Liver (tissue), 9 donors: ENCODE results near the gene TBC1D4. TPM values are rescaled to one million over a fixed set of nuclear protein-coding genes. Genes with fewer than 3 reads are reported as not detected.

ENCODE experiments used
- DNase-seq: peaks from one replicate; pipeline ENCODE4 v3.0.0-alpha.2; 2017; ENCODE audit warnings: low spot score
- H3K27ac ChIP-seq, 2 donors: one replicate each; pipeline ENCODE4 v1.7.0; 2013; ENCODE audit warnings: inconsistent platforms in 2 of 2, low read length in 2 of 2, control low read depth in 1 of 2, low read depth in 1 of 2, mild to moderate bottlenecking in 1 of 2
- H3K27me3 ChIP-seq, 4 donors: one replicate each; pipeline versions ENCODE4 v1.6.1 to v1.7.0; 2013; ENCODE audit warnings: low read length in 3 of 4, inconsistent platforms in 1 of 4, mild to moderate bottlenecking in 1 of 4, moderate library complexity in 1 of 4; ENCODE audit not compliant: control insufficient read depth in 4 of 4, insufficient read depth in 4 of 4
- H3K36me3 ChIP-seq, 4 donors: one replicate each; pipeline versions ENCODE4 v1.6.1 to v1.7.0; 2013; ENCODE audit warnings: low read length in 3 of 4, mild to moderate bottlenecking in 3 of 4, low read depth in 1 of 4, moderate library complexity in 1 of 4; ENCODE audit not compliant: control insufficient read depth in 4 of 4, insufficient read depth in 3 of 4
- H3K4me1 ChIP-seq, 4 donors: one replicate each; pipeline versions ENCODE4 v1.6.1 to v1.7.0; 2013; ENCODE audit warnings: low read length in 3 of 4, mild to moderate bottlenecking in 3 of 4, moderate library complexity in 1 of 4; ENCODE audit not compliant: control insufficient read depth in 4 of 4, insufficient read depth in 4 of 4
- H3K4me3 ChIP-seq, 3 donors: one replicate each; pipeline versions ENCODE4 v1.6.1 to v1.7.0; 2013; ENCODE audit warnings: low read length in 3 of 3, control low read depth in 1 of 3, low read depth in 1 of 3, mild to moderate bottlenecking in 1 of 3
- H3K9ac ChIP-seq, 2 donors: one replicate each; pipeline ENCODE4 v1.7.0; 2013; ENCODE audit warnings: low read length in 2 of 2, mild to moderate bottlenecking in 2 of 2, moderate library complexity in 2 of 2, control low read depth in 1 of 2, low read depth in 1 of 2
- H3K9me3 ChIP-seq, 4 donors: one replicate each; pipeline versions ENCODE4 v1.6.1 to v1.7.0; 2013; ENCODE audit warnings: low read length in 3 of 4; ENCODE audit not compliant: control insufficient read depth in 4 of 4
- EGR1 ChIP-seq, 2 donors: IDR thresholded peaks; 2 replicates each; pipeline ENCODE4 v1.6.1; 2016 to 2018; ENCODE audit warnings: antibody characterized with exemption in 2 of 2, low read depth in 2 of 2
- FOXA1 ChIP-seq: IDR thresholded peaks from 2 replicates; pipeline ENCODE4 v1.6.1; 2016; ENCODE audit warnings: antibody characterized with exemption
- FOXA2 ChIP-seq: IDR thresholded peaks from 2 replicates; pipeline ENCODE4 v1.6.1; 2016; ENCODE audit warnings: antibody characterized with exemption
- GABPA ChIP-seq, 2 donors: IDR thresholded peaks in 1 of 2; conservative IDR thresholded peaks in 1 of 2; 2 replicates each; pipeline ENCODE4 v1.6.1; 2016; ENCODE audit warnings: antibody characterized with exemption in 2 of 2, mild to moderate bottlenecking in 1 of 2, moderate library complexity in 1 of 2
- HNF4A ChIP-seq, 2 donors: conservative IDR thresholded peaks; 2 replicates each; pipeline ENCODE4 v1.6.1; 2016; ENCODE audit warnings: antibody characterized with exemption in 2 of 2, mild to moderate bottlenecking in 2 of 2
- HNF4G ChIP-seq: IDR thresholded peaks from 2 replicates; pipeline ENCODE4 v1.6.1; 2016; ENCODE audit warnings: antibody characterized with exemption
- JUND ChIP-seq, 2 donors: IDR thresholded peaks; 2 replicates each; pipeline ENCODE4 v1.6.1; 2016; ENCODE audit warnings: antibody characterized with exemption in 2 of 2
- NR2F2 ChIP-seq: IDR thresholded peaks from 2 replicates; pipeline ENCODE4 v1.6.1; 2016; ENCODE audit warnings: antibody characterized with exemption
- RAD21 ChIP-seq, 2 donors: IDR thresholded peaks; 2 replicates each; pipeline ENCODE4 v1.6.1; 2016; ENCODE audit warnings: antibody characterized with exemption in 2 of 2, mild to moderate bottlenecking in 2 of 2
- RXRA ChIP-seq, 2 donors: IDR thresholded peaks; 2 replicates each; pipeline ENCODE4 v1.6.1; 2017 to 2018; ENCODE audit warnings: antibody characterized with exemption in 2 of 2, mild to moderate bottlenecking in 1 of 2
- SP1 ChIP-seq: IDR thresholded peaks from 2 replicates; pipeline ENCODE4 v1.6.1; 2018; ENCODE audit warnings: antibody characterized with exemption, mild to moderate bottlenecking
- TAF1 ChIP-seq: conservative IDR thresholded peaks from 2 replicates; pipeline ENCODE4 v1.6.1; 2016; ENCODE audit warnings: antibody characterized with exemption, mild to moderate bottlenecking
- YY1 ChIP-seq: IDR thresholded peaks from 2 replicates; pipeline ENCODE4 v1.6.1; 2016; ENCODE audit warnings: antibody characterized with exemption, mild to moderate bottlenecking
- WGBS: extraction: QIAGEN DNeasy Blood & Tissue Kit; methylation state at CpG from one replicate; pipeline ENCODE4 v1.1.7; 2013; 5-methylcytosine and 5-hydroxymethylcytosine counted together
- polyA plus RNA-seq, 2 donors: library from polyadenylated mRNA; stranded (reverse) in 1 of 2; unstranded in 1 of 2; fragments of 200-250 nt in 1 of 2; fragments of >200 nt in 1 of 2; fragmentation: Nextera tagmentation in 1 of 2; extraction: Ambion mirVana in 1 of 2; gene quantifications; one replicate each; pipeline versions ENCODE4 v1.2.1 to v1.2.3, GENCODE V29; 2013 to 2015
- total RNA-seq, 2 donors: library from RNA; depleted of rRNA; stranded (reverse); fragments of >200 nt; gene quantifications; one replicate each; pipeline ENCODE4 v1.2.3, GENCODE V29; 2014
- TF ChIP-seq, protein P1 (sequence below): IDR thresholded peaks from 2 replicates; pipeline ENCODE4 v1.6.1; 2016; ENCODE audit warnings: antibody characterized with exemption
- TF ChIP-seq, protein P2 (sequence below): IDR thresholded peaks from 2 replicates; pipeline ENCODE4 v1.6.1; 2016; ENCODE audit warnings: antibody characterized with exemption
- TF ChIP-seq, protein P3 (sequence below): fragments of 150-350 bp; IDR thresholded peaks from 2 replicates; pipeline ENCODE4 v1.5.1; 2017; ENCODE audit warnings: improper control_type of control experiment, low read depth, low read length; ENCODE audit not compliant: missing input control
- TF ChIP-seq, protein P4 (sequence below): IDR thresholded peaks from 2 replicates; pipeline ENCODE4 v1.6.1; 2016; ENCODE audit warnings: antibody characterized with exemption, mild to moderate bottlenecking
- TF ChIP-seq, protein P5 (sequence below): IDR thresholded peaks from 2 replicates; pipeline ENCODE4 v1.6.1; 2016; ENCODE audit warnings: antibody characterized with exemption
- donor health status: healthy.
- donor health status: healthy.
- donor health status: healthy.
- donor health status: healthy.
- donor health status: healthy.

TBC1D4 gene
- total and polyA plus RNA-seq, 4 donors = 2.3 to 11.1 (median 6.5) TPM

DNA sequence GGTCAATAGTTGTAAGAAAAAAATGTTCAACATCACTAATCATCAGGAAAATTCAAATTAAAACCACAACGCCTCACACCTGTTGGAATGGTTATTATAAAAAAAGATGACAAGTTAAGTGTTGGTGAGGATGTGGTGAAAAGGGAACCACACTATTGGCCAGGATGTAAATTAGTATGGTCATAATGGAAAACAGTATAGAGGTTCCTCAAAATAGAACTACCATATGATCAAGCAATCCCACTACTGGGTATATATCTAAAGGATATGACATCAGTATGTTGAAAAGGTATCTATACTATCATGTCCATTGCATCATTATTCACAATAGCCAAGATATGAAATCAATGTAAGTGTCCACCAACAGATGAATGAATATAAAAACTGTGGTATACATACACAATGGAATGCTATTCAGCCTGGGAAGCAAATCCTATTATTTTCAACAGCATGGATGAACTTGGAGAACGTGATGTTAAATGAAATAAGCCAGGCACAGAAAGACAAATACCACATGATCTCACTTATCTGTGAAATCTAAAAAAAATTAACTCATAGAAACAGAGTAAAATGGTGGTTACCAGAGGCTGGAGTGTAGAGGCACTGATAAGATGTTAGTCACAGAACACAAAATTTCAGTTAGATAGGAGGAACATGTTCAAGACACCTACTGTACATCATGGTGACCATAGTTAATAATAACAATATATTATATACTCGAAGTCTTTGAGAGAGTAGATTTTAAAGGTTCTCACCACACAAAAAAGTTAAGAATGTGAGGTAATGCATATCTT, 56.6 kb downstream of the TBC1D4 start:
- H3K27me3 ChIP-seq = no peaks in the 10 kb centered on the region
- no peak for DNase-seq
- no peak overlapping the region for H3K9ac ChIP-seq
- H3K27ac ChIP-seq = no peak overlapping the region
- H3K36me3 ChIP-seq = no peaks in the 10 kb centered on the region
- no peaks in the 10 kb centered on the region for H3K9me3 ChIP-seq
- no peak overlapping the region for H3K4me3 ChIP-seq
- H3K4me1 ChIP-seq = no peaks in the 10 kb centered on the region
- 90% methylated on average over 3 of the region's 3 CpGs for WGBS
- no peak for TF ChIP-seq JUND (IDR thresholded peaks at IDR 0.05)
- no peak for TF ChIP-seq RAD21 (IDR thresholded peaks at IDR 0.05)

DNA sequence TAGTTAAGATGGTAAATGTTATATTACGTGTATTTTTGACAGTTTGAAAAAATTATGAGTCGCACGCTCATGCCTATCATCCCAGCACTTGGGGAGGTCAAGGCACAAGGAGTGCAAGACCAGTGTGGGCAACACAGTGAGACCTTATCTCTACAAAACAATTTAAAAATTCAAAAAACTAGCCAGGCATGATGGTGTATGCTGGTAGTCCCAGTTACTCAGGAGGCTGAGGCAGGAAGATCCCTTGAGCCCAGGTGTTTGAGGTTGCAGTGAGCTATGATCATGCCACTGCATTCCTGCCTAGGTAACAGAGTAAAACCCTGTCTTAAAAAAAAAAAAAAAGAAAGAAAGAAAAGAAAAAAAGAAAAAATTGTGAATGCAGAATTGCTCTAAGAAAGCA, 58.0 kb downstream of the TBC1D4 start:
- Histone ChIP-seq H3K9ac (no peak overlapping the region), H3K9me3 (no peaks in the 10 kb centered on the region), H3K27ac (no peak overlapping the region), H3K4me3 (no peak overlapping the region), H3K36me3 (no peaks in the 10 kb centered on the region), H3K27me3 (no peaks in the 10 kb centered on the region), H3K4me1 (peaks cover 0 to 3% (median 0%) of the 10 kb centered on the region in 4 donors)
- 98% methylated on average over 3 of the region's 3 CpGs for WGBS
- TF ChIP-seq NR2F2 (no peak), RXRA (IDR thresholded peaks at IDR 0.05) (no peak), YY1 (no peak), FOXA1 (no peak), HNF4G (no peak), RAD21 (IDR thresholded peaks at IDR 0.05) (no peak), FOXA2 (no peak), SP1 (no peak), TAF1 (no peak), GABPA (IDR thresholded peaks at IDR 0.05 in 1 of 2, conservative IDR thresholded peaks at IDR 0.05 in 1 of 2) (no peak), EGR1 (IDR thresholded peaks at IDR 0.05; ENCODE audit: low read depth in 2 of 2) (no peak), HNF4A (conservative IDR thresholded peaks at IDR 0.05) (no peak)
- TF ChIP-seq, protein P1, sequence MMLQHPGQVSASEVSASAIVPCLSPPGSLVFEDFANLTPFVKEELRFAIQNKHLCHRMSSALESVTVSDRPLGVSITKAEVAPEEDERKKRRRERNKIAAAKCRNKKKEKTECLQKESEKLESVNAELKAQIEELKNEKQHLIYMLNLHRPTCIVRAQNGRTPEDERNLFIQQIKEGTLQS = no peak
- TF ChIP-seq, protein P2, sequence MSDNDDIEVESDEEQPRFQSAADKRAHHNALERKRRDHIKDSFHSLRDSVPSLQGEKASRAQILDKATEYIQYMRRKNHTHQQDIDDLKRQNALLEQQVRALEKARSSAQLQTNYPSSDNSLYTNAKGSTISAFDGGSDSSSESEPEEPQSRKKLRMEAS = no peak
- TF ChIP-seq, protein P3, sequence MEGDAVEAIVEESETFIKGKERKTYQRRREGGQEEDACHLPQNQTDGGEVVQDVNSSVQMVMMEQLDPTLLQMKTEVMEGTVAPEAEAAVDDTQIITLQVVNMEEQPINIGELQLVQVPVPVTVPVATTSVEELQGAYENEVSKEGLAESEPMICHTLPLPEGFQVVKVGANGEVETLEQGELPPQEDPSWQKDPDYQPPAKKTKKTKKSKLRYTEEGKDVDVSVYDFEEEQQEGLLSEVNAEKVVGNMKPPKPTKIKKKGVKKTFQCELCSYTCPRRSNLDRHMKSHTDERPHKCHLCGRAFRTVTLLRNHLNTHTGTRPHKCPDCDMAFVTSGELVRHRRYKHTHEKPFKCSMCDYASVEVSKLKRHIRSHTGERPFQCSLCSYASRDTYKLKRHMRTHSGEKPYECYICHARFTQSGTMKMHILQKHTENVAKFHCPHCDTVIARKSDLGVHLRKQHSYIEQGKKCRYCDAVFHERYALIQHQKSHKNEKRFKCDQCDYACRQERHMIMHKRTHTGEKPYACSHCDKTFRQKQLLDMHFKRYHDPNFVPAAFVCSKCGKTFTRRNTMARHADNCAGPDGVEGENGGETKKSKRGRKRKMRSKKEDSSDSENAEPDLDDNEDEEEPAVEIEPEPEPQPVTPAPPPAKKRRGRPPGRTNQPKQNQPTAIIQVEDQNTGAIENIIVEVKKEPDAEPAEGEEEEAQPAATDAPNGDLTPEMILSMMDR = no peak
- TF ChIP-seq, protein P4, sequence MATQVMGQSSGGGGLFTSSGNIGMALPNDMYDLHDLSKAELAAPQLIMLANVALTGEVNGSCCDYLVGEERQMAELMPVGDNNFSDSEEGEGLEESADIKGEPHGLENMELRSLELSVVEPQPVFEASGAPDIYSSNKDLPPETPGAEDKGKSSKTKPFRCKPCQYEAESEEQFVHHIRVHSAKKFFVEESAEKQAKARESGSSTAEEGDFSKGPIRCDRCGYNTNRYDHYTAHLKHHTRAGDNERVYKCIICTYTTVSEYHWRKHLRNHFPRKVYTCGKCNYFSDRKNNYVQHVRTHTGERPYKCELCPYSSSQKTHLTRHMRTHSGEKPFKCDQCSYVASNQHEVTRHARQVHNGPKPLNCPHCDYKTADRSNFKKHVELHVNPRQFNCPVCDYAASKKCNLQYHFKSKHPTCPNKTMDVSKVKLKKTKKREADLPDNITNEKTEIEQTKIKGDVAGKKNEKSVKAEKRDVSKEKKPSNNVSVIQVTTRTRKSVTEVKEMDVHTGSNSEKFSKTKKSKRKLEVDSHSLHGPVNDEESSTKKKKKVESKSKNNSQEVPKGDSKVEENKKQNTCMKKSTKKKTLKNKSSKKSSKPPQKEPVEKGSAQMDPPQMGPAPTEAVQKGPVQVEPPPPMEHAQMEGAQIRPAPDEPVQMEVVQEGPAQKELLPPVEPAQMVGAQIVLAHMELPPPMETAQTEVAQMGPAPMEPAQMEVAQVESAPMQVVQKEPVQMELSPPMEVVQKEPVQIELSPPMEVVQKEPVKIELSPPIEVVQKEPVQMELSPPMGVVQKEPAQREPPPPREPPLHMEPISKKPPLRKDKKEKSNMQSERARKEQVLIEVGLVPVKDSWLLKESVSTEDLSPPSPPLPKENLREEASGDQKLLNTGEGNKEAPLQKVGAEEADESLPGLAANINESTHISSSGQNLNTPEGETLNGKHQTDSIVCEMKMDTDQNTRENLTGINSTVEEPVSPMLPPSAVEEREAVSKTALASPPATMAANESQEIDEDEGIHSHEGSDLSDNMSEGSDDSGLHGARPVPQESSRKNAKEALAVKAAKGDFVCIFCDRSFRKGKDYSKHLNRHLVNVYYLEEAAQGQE = no peak
- TF ChIP-seq, protein P5, sequence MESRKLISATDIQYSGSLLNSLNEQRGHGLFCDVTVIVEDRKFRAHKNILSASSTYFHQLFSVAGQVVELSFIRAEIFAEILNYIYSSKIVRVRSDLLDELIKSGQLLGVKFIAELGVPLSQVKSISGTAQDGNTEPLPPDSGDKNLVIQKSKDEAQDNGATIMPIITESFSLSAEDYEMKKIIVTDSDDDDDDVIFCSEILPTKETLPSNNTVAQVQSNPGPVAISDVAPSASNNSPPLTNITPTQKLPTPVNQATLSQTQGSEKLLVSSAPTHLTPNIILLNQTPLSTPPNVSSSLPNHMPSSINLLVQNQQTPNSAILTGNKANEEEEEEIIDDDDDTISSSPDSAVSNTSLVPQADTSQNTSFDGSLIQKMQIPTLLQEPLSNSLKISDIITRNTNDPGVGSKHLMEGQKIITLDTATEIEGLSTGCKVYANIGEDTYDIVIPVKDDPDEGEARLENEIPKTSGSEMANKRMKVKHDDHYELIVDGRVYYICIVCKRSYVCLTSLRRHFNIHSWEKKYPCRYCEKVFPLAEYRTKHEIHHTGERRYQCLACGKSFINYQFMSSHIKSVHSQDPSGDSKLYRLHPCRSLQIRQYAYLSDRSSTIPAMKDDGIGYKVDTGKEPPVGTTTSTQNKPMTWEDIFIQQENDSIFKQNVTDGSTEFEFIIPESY = no peak
- DNase-seq = no peak
